ENCODE measurements around the gene ANGPT4.

Gene ANGPT4

DNA sequence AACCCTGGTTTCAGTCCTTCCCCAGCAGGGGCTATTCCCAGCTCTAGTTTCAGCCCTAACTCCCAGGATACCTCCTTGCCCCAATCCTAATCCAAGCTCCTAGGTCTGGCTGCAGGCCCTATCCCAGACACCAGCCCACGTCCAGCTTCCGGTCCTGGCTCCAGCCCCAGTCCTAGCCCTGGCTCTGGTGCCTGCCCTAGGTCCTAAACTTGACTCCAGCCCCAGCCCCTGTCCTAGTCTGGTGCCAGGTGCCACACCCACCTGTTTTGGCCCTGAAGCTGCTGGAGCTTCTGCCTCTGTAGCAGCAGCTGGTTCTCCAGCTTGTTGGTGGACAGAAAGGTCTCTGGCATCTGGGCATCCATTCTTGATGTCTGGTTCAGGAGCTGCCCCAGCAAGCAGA is 28.1 kb downstream of the ANGPT4 start:
- TF ChIP-seq, protein P1, sequence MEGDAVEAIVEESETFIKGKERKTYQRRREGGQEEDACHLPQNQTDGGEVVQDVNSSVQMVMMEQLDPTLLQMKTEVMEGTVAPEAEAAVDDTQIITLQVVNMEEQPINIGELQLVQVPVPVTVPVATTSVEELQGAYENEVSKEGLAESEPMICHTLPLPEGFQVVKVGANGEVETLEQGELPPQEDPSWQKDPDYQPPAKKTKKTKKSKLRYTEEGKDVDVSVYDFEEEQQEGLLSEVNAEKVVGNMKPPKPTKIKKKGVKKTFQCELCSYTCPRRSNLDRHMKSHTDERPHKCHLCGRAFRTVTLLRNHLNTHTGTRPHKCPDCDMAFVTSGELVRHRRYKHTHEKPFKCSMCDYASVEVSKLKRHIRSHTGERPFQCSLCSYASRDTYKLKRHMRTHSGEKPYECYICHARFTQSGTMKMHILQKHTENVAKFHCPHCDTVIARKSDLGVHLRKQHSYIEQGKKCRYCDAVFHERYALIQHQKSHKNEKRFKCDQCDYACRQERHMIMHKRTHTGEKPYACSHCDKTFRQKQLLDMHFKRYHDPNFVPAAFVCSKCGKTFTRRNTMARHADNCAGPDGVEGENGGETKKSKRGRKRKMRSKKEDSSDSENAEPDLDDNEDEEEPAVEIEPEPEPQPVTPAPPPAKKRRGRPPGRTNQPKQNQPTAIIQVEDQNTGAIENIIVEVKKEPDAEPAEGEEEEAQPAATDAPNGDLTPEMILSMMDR (conservative IDR thresholded peaks at IDR 0.05; ENCODE audit: low read depth, low read length) = no peak
- H3K4me3 ChIP-seq (ENCODE audit: low read length) = no peak overlapping the region
- DNase-seq (ENCODE audit: low read depth) = no peak

DNA sequence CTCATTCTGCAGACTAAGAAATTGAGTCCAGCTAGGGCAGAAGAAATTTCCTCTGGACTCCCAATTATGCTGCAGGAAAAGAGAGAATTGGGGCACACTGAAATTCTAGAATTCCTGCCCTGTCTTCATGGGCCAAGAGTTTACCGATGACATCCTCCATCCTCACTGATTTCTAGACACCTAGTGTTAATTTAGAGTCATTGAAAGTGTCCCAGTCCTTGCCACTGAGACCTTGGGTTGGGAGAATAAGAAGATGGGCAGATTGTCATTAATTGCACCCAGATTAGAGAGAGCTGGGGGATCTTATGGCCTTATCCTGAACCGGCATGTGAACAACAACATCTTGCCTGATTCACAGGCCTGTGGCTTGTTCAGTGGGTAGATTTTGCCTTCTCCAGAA is 29.0 kb downstream of the ANGPT4 start:
- H3K4me3 ChIP-seq (ENCODE audit: low read length) = no peak overlapping the region
- TF ChIP-seq, protein P1 (conservative IDR thresholded peaks at IDR 0.05; ENCODE audit: low read depth, low read length) = no peak
- no peak for DNase-seq (ENCODE audit: low read depth)

DNA sequence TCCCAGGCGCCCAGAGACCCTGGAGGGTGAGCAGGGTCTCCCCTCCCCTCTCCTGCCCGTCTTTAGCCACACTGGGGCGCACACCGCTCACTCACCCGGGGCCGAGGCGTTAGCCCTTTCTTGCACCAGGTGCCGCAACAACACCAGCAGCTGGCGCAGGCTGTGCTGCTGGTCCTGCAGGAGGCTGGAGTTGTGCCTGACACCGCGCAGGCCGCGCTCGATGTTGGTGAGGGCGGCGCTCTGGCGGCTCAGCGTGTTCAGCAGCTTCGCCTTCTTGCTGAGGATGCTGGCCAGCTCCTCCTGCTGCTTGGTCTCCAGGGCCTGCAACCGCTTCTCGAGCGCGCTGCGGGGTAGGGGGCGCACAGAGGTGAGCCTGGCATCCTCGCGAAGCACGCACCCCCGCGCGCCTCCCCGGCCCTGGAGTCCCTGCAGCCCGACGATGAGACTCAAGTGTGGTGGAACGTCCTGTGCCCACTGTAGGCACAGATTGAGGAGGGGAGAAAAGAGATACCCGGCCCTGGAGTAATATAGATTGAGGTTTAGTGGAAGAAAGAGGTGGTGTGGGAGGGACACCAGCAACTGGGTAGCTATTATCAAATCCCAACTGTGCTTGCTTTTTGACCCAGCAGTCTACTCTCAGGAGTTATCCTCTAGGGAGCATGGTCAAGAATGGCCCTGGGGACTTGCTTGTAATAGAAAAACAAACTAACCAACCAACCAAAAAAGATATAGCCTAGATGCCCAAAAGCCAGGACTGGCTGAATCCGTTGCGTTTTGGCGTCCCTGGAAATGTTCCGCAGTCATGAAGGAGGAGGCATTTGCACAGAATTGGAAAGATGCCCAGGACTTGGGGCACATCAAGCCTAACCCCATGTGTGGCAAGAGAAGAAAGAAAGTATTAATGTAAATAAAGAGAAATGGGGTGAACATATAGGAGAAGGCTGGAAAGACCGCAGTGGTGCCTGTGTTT is 30.9 kb downstream of the ANGPT4 start:
- TF ChIP-seq, protein P1 (conservative IDR thresholded peaks at IDR 0.05; ENCODE audit: low read depth, low read length) = peak; percentile 6
- DNase-seq (ENCODE audit: low read depth) = no peak

DNA sequence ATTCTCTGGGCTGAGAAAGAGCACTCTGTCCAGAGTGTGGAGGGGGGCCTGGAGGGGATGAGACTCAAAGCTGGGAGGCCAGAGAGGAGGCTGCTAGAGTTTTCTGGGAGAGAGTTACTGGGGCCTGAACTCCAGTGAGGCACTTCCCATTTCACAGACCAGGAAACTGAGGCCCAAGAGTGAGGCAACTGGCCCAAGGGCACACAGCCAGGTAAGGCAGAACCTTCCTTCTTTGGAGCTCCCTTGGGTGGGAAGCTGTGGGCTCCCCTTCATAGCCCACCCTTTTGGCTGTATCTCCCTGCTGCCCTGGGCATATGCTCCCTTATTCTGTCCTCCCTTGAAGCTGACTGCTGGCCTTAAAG is 34.4 kb downstream of the ANGPT4 start:
- H3K4me3 ChIP-seq (ENCODE audit: low read length) = no peak overlapping the region
- TF ChIP-seq, protein P1 (conservative IDR thresholded peaks at IDR 0.05; ENCODE audit: low read depth, low read length) = no peak
- DNase-seq (ENCODE audit: low read depth) = no peak

More for the DNA sequence above, 30.9 kb downstream of the ANGPT4 start:
- no peak overlapping the region for H3K4me3 ChIP-seq (ENCODE audit: low read length)

DNA sequence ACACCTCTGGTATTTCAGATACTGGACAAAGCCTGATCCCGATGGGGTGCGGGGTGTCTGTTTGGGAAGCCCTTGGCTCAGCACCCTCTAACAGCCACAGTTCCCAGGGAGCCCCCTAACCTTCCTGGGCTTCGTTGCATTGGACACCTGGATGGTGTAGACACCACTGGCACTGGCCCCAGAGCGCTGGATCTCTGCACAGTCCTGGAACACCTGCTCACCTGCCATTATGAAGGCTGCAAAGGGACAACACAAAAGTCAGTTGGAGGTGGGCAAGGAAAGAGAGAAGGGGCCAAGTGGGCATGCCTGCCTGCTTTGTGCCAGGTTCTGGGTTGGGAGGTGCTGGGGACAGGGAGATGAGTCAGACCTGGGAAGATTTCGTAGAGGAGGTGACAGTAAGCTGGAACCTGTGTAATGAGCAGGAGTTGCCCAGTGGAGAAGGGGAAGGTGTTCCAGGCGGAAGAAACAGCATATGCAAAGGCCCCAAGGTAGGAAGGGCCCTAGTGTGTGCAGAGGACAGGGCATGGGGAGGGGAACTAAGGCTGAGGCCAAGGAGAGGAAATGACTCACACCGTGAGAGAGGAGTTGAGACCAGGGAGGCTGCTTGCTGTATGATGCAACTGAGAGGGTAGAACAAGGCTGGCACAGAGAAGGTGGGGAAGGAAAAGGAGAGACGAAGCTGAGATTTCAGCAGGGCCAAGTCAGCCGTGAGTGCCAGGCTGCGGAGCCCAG is 34.9 kb downstream of the ANGPT4 start:
- TF ChIP-seq, protein P1 (conservative IDR thresholded peaks at IDR 0.05; ENCODE audit: low read depth, low read length) = no peak
- no peak overlapping the region for H3K4me3 ChIP-seq (ENCODE audit: low read length)
- DNase-seq (ENCODE audit: low read depth) = no peak

DNA sequence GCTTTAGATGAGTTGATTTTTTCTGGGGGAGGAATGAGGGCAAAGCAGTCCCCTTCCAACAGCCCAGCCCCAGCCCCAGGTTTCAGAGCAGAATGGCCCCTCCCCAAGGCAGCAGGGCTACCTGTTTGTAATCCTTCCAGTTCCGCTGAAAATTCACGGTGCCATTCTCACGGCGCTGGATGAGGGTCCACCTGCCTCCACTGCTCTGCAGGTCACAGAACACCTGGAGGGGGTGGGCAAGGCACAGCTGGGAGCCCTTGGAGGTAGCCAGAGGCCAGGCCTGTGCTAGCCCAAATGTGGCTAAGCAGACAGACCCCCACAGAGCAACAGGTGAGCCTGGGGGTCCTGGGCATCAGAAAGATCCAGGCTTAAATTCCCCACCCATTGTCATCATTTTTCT is 36.5 kb downstream of the ANGPT4 start:
- no peak overlapping the region for H3K4me3 ChIP-seq (ENCODE audit: low read length)
- DNase-seq (ENCODE audit: low read depth) = no peak
- TF ChIP-seq, protein P1 (conservative IDR thresholded peaks at IDR 0.05; ENCODE audit: low read depth, low read length) = no peak
